ENCODE data around the gene DIPK1B. TPM values are rescaled to one million over a fixed set of nuclear protein-coding genes. Genes with fewer than 3 reads are reported as not detected.

DIPK1B gene
- polyA plus RNA-seq, 1 donor from 2014 or later: 65.1 TPM

DNA sequence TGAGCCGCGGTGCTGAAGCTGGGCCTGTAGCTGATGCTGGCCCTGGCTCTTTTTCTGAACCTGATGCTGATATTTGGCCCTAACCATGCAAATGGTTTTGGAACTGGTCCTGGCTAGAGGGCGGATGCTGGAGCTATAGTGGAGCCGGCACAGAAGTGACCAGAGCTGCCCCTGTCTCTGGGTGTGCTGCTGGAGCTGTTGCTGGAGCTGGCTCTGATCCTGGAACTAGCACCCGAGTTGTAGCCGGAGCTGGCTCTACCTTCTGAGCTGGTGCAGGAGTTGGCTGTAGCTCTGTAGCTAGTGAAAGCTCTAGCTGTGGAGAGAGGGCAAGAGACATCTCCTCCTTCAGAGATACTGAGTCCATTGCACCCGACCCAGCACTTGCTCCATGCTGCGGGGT is 17.6 kb downstream of the DIPK1B start:
- peaks cover 18% of the 10 kb centered on the region for H3K79me2 ChIP-seq (replicated peaks; ENCODE audit: insufficient read depth, low read length)
- H2AFZ ChIP-seq (ENCODE audit: low read depth, low read length): no peak overlapping the region
- peaks cover 8% of the 10 kb centered on the region for H3K27me3 ChIP-seq (ENCODE audit: insufficient read depth, low read depth, low read length)
- H3K36me3 ChIP-seq (ENCODE audit: insufficient read depth, low read length): no peaks in the 10 kb centered on the region
- H3K4me2 ChIP-seq (ENCODE audit: low read length): no peak overlapping the region
- H4K20me1 ChIP-seq (ENCODE audit: insufficient read depth): peaks cover 10% of the 10 kb centered on the region
- no peak overlapping the region for H3K27ac ChIP-seq (ENCODE audit: low read length)
- no peaks in the 10 kb centered on the region for H3F3A ChIP-seq (ENCODE audit: insufficient read depth, low read length, poor library complexity, severe bottlenecking)
- TF ChIP-seq, protein P1, sequence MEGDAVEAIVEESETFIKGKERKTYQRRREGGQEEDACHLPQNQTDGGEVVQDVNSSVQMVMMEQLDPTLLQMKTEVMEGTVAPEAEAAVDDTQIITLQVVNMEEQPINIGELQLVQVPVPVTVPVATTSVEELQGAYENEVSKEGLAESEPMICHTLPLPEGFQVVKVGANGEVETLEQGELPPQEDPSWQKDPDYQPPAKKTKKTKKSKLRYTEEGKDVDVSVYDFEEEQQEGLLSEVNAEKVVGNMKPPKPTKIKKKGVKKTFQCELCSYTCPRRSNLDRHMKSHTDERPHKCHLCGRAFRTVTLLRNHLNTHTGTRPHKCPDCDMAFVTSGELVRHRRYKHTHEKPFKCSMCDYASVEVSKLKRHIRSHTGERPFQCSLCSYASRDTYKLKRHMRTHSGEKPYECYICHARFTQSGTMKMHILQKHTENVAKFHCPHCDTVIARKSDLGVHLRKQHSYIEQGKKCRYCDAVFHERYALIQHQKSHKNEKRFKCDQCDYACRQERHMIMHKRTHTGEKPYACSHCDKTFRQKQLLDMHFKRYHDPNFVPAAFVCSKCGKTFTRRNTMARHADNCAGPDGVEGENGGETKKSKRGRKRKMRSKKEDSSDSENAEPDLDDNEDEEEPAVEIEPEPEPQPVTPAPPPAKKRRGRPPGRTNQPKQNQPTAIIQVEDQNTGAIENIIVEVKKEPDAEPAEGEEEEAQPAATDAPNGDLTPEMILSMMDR (IDR thresholded peaks at IDR 0.05; ENCODE audit: poor library complexity, severe bottlenecking): no peak
- TF ChIP-seq POLR2AphosphoS5 (IDR thresholded peaks at IDR 0.05): no peak
- TF ChIP-seq TAF1 (IDR thresholded peaks at IDR 0.05; ENCODE audit: low read depth): no peak
- no peak for TF ChIP-seq MXI1 (conservative IDR thresholded peaks at IDR 0.05; ENCODE audit: poor library complexity, severe bottlenecking)
- TF ChIP-seq EP300 (conservative IDR thresholded peaks at IDR 0.05; ENCODE audit: poor library complexity, severe bottlenecking): no peak
- no peak for TF ChIP-seq EZH2 (IDR thresholded peaks at IDR 0.05; ENCODE audit: borderline replicate concordance, insufficient read depth, low read length, poor library complexity, severe bottlenecking)
- no peak for TF ChIP-seq SMC3 (conservative IDR thresholded peaks at IDR 0.05; ENCODE audit: poor library complexity)
- TF ChIP-seq RAD21 (conservative IDR thresholded peaks at IDR 0.05): no peak
- TF ChIP-seq, protein P2, sequence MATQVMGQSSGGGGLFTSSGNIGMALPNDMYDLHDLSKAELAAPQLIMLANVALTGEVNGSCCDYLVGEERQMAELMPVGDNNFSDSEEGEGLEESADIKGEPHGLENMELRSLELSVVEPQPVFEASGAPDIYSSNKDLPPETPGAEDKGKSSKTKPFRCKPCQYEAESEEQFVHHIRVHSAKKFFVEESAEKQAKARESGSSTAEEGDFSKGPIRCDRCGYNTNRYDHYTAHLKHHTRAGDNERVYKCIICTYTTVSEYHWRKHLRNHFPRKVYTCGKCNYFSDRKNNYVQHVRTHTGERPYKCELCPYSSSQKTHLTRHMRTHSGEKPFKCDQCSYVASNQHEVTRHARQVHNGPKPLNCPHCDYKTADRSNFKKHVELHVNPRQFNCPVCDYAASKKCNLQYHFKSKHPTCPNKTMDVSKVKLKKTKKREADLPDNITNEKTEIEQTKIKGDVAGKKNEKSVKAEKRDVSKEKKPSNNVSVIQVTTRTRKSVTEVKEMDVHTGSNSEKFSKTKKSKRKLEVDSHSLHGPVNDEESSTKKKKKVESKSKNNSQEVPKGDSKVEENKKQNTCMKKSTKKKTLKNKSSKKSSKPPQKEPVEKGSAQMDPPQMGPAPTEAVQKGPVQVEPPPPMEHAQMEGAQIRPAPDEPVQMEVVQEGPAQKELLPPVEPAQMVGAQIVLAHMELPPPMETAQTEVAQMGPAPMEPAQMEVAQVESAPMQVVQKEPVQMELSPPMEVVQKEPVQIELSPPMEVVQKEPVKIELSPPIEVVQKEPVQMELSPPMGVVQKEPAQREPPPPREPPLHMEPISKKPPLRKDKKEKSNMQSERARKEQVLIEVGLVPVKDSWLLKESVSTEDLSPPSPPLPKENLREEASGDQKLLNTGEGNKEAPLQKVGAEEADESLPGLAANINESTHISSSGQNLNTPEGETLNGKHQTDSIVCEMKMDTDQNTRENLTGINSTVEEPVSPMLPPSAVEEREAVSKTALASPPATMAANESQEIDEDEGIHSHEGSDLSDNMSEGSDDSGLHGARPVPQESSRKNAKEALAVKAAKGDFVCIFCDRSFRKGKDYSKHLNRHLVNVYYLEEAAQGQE (IDR thresholded peaks at IDR 0.05; ENCODE audit: borderline replicate concordance): no peak
- H3K9me2 ChIP-seq (ENCODE audit: insufficient read depth, low read length): no peaks in the 10 kb centered on the region
- H3K9me3 ChIP-seq (ENCODE audit: low read length): no peaks in the 10 kb centered on the region
- no peak overlapping the region for H3K4me3 ChIP-seq (ENCODE audit: low read length)
- H3K9ac ChIP-seq (ENCODE audit: low read length): no peak overlapping the region

DNA sequence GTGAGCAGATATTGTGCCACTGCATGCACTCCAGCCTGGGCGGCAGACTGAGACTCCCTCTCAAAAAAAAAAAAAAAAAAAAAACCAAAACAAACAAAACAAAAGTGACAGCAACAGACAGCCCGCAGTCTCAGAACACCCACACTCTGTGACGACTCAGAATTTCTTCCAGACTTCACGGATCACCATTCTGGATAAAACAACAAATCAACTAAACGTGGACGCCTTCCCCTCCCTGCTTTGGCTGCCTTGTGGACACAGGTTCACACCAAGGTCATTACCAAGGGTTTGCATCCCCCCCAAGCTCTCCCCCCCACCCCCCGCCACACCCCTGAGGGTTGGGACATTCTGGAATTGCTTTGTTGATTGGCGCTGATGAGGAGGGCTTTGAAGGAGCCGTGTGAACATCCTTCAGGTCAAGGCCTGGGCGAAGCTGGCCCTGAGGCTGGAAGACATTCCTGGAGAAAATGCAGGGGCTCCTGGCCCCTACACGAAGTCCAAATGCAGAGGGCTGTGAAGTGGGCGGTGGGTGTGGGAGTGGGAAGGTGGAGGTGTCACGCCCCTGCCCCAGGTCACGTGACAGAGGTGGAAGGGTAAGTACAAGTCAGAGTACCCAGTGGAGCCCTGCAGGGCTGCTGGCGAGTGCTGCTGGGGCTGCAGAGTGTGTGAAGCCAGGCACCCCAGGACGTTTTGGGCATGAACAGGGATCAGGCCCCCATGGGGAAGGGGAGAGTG is 20.2 kb downstream of the DIPK1B start:
- H3F3A ChIP-seq (ENCODE audit: insufficient read depth, low read length, poor library complexity, severe bottlenecking): no peaks in the 10 kb centered on the region

More for the DNA sequence above, 20.2 kb downstream of the DIPK1B start:
- no peak overlapping the region for H3K4me3 ChIP-seq (ENCODE audit: low read length)
- H3K36me3 ChIP-seq (ENCODE audit: insufficient read depth, low read length): no peaks in the 10 kb centered on the region
- no peak overlapping the region for H2AFZ ChIP-seq (ENCODE audit: low read depth, low read length)
- H3K9ac ChIP-seq (ENCODE audit: low read length): no peak overlapping the region
- H3K79me2 ChIP-seq (replicated peaks; ENCODE audit: insufficient read depth, low read length): no peaks in the 10 kb centered on the region
- no peaks in the 10 kb centered on the region for H3K9me2 ChIP-seq (ENCODE audit: insufficient read depth, low read length)
- H3K4me2 ChIP-seq (ENCODE audit: low read length): no peak overlapping the region
- no peak overlapping the region for H3K27ac ChIP-seq (ENCODE audit: low read length)
- H3K27me3 ChIP-seq (ENCODE audit: insufficient read depth, low read depth, low read length): peaks cover 8% of the 10 kb centered on the region
- H3K9me3 ChIP-seq (ENCODE audit: low read length): no peaks in the 10 kb centered on the region
- TF ChIP-seq TAF1 (IDR thresholded peaks at IDR 0.05; ENCODE audit: low read depth) (no peak), SMC3 (conservative IDR thresholded peaks at IDR 0.05; ENCODE audit: poor library complexity) (no peak), RAD21 (conservative IDR thresholded peaks at IDR 0.05) (no peak), POLR2AphosphoS5 (IDR thresholded peaks at IDR 0.05) (no peak), EZH2 (IDR thresholded peaks at IDR 0.05; ENCODE audit: borderline replicate concordance, insufficient read depth, low read length, poor library complexity, severe bottlenecking) (no peak), EP300 (conservative IDR thresholded peaks at IDR 0.05; ENCODE audit: poor library complexity, severe bottlenecking) (no peak), MXI1 (conservative IDR thresholded peaks at IDR 0.05; ENCODE audit: poor library complexity, severe bottlenecking) (no peak)
- TF ChIP-seq, protein P1 (IDR thresholded peaks at IDR 0.05; ENCODE audit: poor library complexity, severe bottlenecking): no peak
- TF ChIP-seq, protein P2 (IDR thresholded peaks at IDR 0.05; ENCODE audit: borderline replicate concordance): no peak
- H4K20me1 ChIP-seq (ENCODE audit: insufficient read depth): no peaks in the 10 kb centered on the region

Data from neural cell (in vitro differentiated cells).